ENCODE results near the gene PCK1. TPM values are rescaled to one million over a fixed set of nuclear protein-coding genes. Genes with fewer than 3 reads are reported as not detected.

PCK1 gene
- total RNA-seq, 1 experiment from 2014 or later = 0.49 TPM

DNA sequence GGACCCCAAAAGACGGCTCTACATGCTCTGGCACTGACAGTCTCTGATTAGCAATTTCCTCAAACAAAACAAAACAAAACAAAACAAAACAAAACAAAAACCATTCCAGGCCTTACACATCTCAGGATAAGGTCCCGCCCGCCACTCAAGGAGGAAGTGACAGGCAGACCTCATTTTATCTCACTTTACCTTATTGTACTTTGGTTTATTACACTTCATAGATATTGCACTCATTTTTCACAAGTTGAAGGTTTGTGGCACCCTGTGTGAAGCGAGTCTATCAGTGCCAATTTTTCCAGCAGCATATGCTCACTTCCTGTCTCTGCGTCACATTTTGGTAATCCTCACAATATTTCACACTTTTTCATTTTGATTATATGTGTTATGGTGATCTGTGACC, 44.1 kb downstream of the PCK1 start:
- CTCF ChIA-PET = no interaction called here
- no peaks in the 10 kb centered on the region for H4K20me1 ChIP-seq (ENCODE audit: insufficient read depth)
- RAD21 ChIA-PET (ENCODE audit: low non-redundant PET in 1 of 2, low total read pairs in 2 of 2, uncharacterized antibody in 2 of 2, unreplicated experiment in 2 of 2) = no interaction called here

More for the DNA sequence above, 44.1 kb downstream of the PCK1 start:
- ATAC-seq (no peak), DNase-seq (ENCODE audit: low read depth, low spot score) (no peak)
- intact Hi-C loops (cut with micrococcal nuclease) = no loop called here
- no TSS peak for BruUV-seq (replicated peaks)
- no peak for TF ChIP-seq MAX (IDR thresholded peaks at IDR 0.05)
- TF ChIP-seq EZH2 (IDR thresholded peaks at IDR 0.05) = no peak
- no peak for TF ChIP-seq EZH2phosphoT487 (IDR thresholded peaks at IDR 0.05; ENCODE audit: borderline replicate concordance)
- TF ChIP-seq SP1 (IDR thresholded peaks at IDR 0.05; ENCODE audit: low read depth) = no peak
- TF ChIP-seq CBX3 (IDR thresholded peaks at IDR 0.05; ENCODE audit: low read depth) = no peak
- TF ChIP-seq ZNF274 (IDR thresholded peaks at IDR 0.05; ENCODE audit: low read depth, low read length) = no peak
- TF ChIP-seq, protein P1, sequence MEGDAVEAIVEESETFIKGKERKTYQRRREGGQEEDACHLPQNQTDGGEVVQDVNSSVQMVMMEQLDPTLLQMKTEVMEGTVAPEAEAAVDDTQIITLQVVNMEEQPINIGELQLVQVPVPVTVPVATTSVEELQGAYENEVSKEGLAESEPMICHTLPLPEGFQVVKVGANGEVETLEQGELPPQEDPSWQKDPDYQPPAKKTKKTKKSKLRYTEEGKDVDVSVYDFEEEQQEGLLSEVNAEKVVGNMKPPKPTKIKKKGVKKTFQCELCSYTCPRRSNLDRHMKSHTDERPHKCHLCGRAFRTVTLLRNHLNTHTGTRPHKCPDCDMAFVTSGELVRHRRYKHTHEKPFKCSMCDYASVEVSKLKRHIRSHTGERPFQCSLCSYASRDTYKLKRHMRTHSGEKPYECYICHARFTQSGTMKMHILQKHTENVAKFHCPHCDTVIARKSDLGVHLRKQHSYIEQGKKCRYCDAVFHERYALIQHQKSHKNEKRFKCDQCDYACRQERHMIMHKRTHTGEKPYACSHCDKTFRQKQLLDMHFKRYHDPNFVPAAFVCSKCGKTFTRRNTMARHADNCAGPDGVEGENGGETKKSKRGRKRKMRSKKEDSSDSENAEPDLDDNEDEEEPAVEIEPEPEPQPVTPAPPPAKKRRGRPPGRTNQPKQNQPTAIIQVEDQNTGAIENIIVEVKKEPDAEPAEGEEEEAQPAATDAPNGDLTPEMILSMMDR (IDR thresholded peaks at IDR 0.05 in 2 of 3, conservative IDR thresholded peaks at IDR 0.05 in 1 of 3; ENCODE audit: borderline replicate concordance in 1 of 3, insufficient read depth in 1 of 3, low read depth in 2 of 3, low read length in 2 of 3) = no peak
- TF ChIP-seq, protein P2, sequence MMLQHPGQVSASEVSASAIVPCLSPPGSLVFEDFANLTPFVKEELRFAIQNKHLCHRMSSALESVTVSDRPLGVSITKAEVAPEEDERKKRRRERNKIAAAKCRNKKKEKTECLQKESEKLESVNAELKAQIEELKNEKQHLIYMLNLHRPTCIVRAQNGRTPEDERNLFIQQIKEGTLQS (IDR thresholded peaks at IDR 0.05) = no peak
- TF ChIP-seq ELF1 (IDR thresholded peaks at IDR 0.05; ENCODE audit: borderline replicate concordance, low read depth) = no peak
- TF ChIP-seq CEBPB (IDR thresholded peaks at IDR 0.05; ENCODE audit: low read depth) = no peak
- no peak for TF ChIP-seq RAD21 (IDR thresholded peaks at IDR 0.05; ENCODE audit: low read depth)
- TF ChIP-seq YY1 (IDR thresholded peaks at IDR 0.05; ENCODE audit: extremely low read depth, insufficient replicate concordance, low read depth, low read length) = no peak
- TF ChIP-seq SRF (IDR thresholded peaks at IDR 0.05; ENCODE audit: low read depth) = no peak
- TF ChIP-seq EGR1 (IDR thresholded peaks at IDR 0.05; ENCODE audit: low read depth) = no peak
- TF ChIP-seq POLR2AphosphoS5 (IDR thresholded peaks at IDR 0.05; ENCODE audit: low read depth, low read length) = no peak
- TF ChIP-seq ZFX (IDR thresholded peaks at IDR 0.05) = no peak
- TF ChIP-seq, protein P3, sequence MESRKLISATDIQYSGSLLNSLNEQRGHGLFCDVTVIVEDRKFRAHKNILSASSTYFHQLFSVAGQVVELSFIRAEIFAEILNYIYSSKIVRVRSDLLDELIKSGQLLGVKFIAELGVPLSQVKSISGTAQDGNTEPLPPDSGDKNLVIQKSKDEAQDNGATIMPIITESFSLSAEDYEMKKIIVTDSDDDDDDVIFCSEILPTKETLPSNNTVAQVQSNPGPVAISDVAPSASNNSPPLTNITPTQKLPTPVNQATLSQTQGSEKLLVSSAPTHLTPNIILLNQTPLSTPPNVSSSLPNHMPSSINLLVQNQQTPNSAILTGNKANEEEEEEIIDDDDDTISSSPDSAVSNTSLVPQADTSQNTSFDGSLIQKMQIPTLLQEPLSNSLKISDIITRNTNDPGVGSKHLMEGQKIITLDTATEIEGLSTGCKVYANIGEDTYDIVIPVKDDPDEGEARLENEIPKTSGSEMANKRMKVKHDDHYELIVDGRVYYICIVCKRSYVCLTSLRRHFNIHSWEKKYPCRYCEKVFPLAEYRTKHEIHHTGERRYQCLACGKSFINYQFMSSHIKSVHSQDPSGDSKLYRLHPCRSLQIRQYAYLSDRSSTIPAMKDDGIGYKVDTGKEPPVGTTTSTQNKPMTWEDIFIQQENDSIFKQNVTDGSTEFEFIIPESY (IDR thresholded peaks at IDR 0.05; ENCODE audit: extremely low read depth, insufficient replicate concordance, low read length) = no peak
- Histone ChIP-seq H3K27ac (ENCODE audit: low read depth, low read length) (no peak overlapping the region), H3K4me3 (replicated peaks in 1 of 2; ENCODE audit: low read depth in 1 of 2, low read length in 2 of 2) (no peak overlapping the region), H3K79me2 (ENCODE audit: insufficient read depth, low read length) (no peaks in the 10 kb centered on the region), H3K9me3 (ENCODE audit: control insufficient read depth in 1 of 2, insufficient read depth in 1 of 2, low read depth in 1 of 2, low read length in 2 of 2) (no peaks in the 10 kb centered on the region), H3K9ac (ENCODE audit: low read length) (no peak overlapping the region), H3K4me2 (ENCODE audit: low read length) (no peak overlapping the region), H3K9me2 (ENCODE audit: insufficient read depth) (no peaks in the 10 kb centered on the region), H3K27me3 (ENCODE audit: insufficient read depth, low read length) (peaks cover 7% of the 10 kb centered on the region; the same call in 1 of the 2 replicates), H3K4me1 (ENCODE audit: control insufficient read depth in 1 of 2, insufficient read depth in 2 of 2, low read length in 2 of 2) (no peaks in the 10 kb centered on the region), H3K36me3 (ENCODE audit: control insufficient read depth in 1 of 2, insufficient read depth in 2 of 2, low read length in 2 of 2) (no peaks in the 10 kb centered on the region), H2AFZ (ENCODE audit: low read depth, low read length, poor library complexity, severe bottlenecking) (no peak overlapping the region)
- POLR2A ChIA-PET = no interaction called here

Data from HCT116 (cell line).